ES-I3 (cell line): ENCODE data around the gene TNMD.

Experiments used
- H3K36me3 ChIP-seq: 2 replicates; pipeline ENCODE4 v1.6.1; 2013; ENCODE audit warnings: mild to moderate bottlenecking, low read length, control low read depth, moderate library complexity; ENCODE audit not compliant: insufficient read depth
- H3K4me1 ChIP-seq: 2 replicates; pipeline ENCODE4 v1.6.1; 2013; ENCODE audit warnings: mild to moderate bottlenecking, control low read depth, low read length; ENCODE audit not compliant: insufficient read depth
- H3K9ac ChIP-seq: 2 replicates; pipeline ENCODE4 v1.6.1; 2013; ENCODE audit warnings: low read depth, mild to moderate bottlenecking, low read length, moderate library complexity
- H3K9me3 ChIP-seq: 2 replicates; pipeline ENCODE4 v1.6.1; 2013; ENCODE audit warnings: mild to moderate bottlenecking, low read length, moderate library complexity; ENCODE audit not compliant: control insufficient read depth, insufficient read depth

TNMD gene

GRCh38 chrX:100623001-100623400 lies 38.3 kb downstream of the TNMD start:
- H3K36me3 ChIP-seq: no peaks in the 10 kb centered on the region
- no peaks in the 10 kb centered on the region for H3K4me1 ChIP-seq
- H3K9me3 ChIP-seq: no peaks in the 10 kb centered on the region
- no peak overlapping the region for H3K9ac ChIP-seq

- Histone ChIP-seq H3K9ac (no peak overlapping the region), H3K4me1 (no peaks in the 10 kb centered on the region), H3K9me3 (no peaks in the 10 kb centered on the region), H3K36me3 (no peaks in the 10 kb centered on the region)
Observed at GRCh38 chrX:100625985-100626491, 41.3 kb downstream of the TNMD start.

- Histone ChIP-seq H3K36me3 (peaks cover 4% of the 10 kb centered on the region; the same call in 1 of the 2 replicates), H3K4me1 (no peaks in the 10 kb centered on the region), H3K9me3 (no peaks in the 10 kb centered on the region), H3K9ac (no peak overlapping the region)
Observed at GRCh38 chrX:100635040-100635439, 50.3 kb downstream of the TNMD start.

- Histone ChIP-seq H3K4me1 (no peaks in the 10 kb centered on the region), H3K9me3 (no peaks in the 10 kb centered on the region), H3K36me3 (peaks cover 4% of the 10 kb centered on the region; the same call in 1 of the 2 replicates), H3K9ac (peak overlapping the region; percentile 87)
Observed at GRCh38 chrX:100635989-100636320, 51.2 kb downstream of the TNMD start.

GRCh38 chrX:100636321-100636991 lies 51.7 kb downstream of the TNMD start, which contains the start of gene TSPAN6:
TSS of gene TSPAN6 (minus strand) at chrX:100636806. CDS start at chrX:100636694, 112 bp downstream.
- H3K9me3 ChIP-seq: no peaks in the 10 kb centered on the region
- peaks cover 4% of the 10 kb centered on the region; the same call in 1 of the 2 replicates for H3K36me3 ChIP-seq
- H3K9ac ChIP-seq: peak within 1 kb of the TSS; percentile 87
- H3K4me1 ChIP-seq: no peaks in the 10 kb centered on the region

GRCh38 chrX:100642290-100642689 lies 57.6 kb downstream of the TNMD start:
- H3K4me1 ChIP-seq: peaks cover 24% of the 10 kb centered on the region; the same call in 1 of the 2 replicates
- H3K9me3 ChIP-seq: no peaks in the 10 kb centered on the region
- H3K9ac ChIP-seq: no peak overlapping the region
- no peaks in the 10 kb centered on the region for H3K36me3 ChIP-seq

GRCh38 chrX:100643212-100643611 lies 58.5 kb downstream of the TNMD start:
- Histone ChIP-seq H3K4me1 (peaks cover 28% of the 10 kb centered on the region), H3K9me3 (no peaks in the 10 kb centered on the region), H3K9ac (no peak overlapping the region)

GRCh38 chrX:100643956-100644860 lies 59.5 kb downstream of the TNMD start, which contains the start of gene SRPX2:
TSS of gene SRPX2 (plus strand) at chrX:100644199. CDS start at chrX:100646323, 2,124 bp downstream.
- H3K9me3 ChIP-seq: no peaks in the 10 kb centered on the region
- H3K36me3 ChIP-seq: no peaks in the 10 kb centered on the region
- peaks cover 35% of the 10 kb centered on the region for H3K4me1 ChIP-seq
- H3K9ac ChIP-seq: no peak within 1 kb of the TSS

More at GRCh38 chrX:100643212-100643611, 58.5 kb downstream of the TNMD start:
- H3K36me3 ChIP-seq: no peaks in the 10 kb centered on the region

GRCh38 chrX:100645106-100645505 lies 60.4 kb downstream of the TNMD start:
- Histone ChIP-seq H3K4me1 (peaks cover 43% of the 10 kb centered on the region), H3K36me3 (no peaks in the 10 kb centered on the region), H3K9ac (no peak overlapping the region), H3K9me3 (no peaks in the 10 kb centered on the region)

- Histone ChIP-seq H3K4me1 (peaks cover 40% of the 10 kb centered on the region), H3K36me3 (no peaks in the 10 kb centered on the region), H3K9me3 (no peaks in the 10 kb centered on the region), H3K9ac (no peak overlapping the region)
Observed at GRCh38 chrX:100647095-100647494, 62.4 kb downstream of the TNMD start.

GRCh38 chrX:100647739-100648138 lies 63.0 kb downstream of the TNMD start:
- no peaks in the 10 kb centered on the region for H3K36me3 ChIP-seq
- peaks cover 35% of the 10 kb centered on the region for H3K4me1 ChIP-seq
- H3K9ac ChIP-seq: no peak overlapping the region
- H3K9me3 ChIP-seq: no peaks in the 10 kb centered on the region

GRCh38 chrX:100648458-100649417 lies 64.0 kb downstream of the TNMD start:
- H3K9me3 ChIP-seq: no peaks in the 10 kb centered on the region
- no peaks in the 10 kb centered on the region for H3K36me3 ChIP-seq
- H3K4me1 ChIP-seq: peaks cover 35% of the 10 kb centered on the region
- H3K9ac ChIP-seq: no peak overlapping the region
